ENCODE results near the gene RNF213.
A peak's percentile ranks its signal among the peaks of the same experiment; 100 is the strongest.

Gene RNF213

GRCh38 chr17:80376531-80376930, 115.9 kb downstream of the RNF213 start:
- DNase-seq: no peak

- DNase-seq: no peak
Observed at GRCh38 chr17:80377798-80378197, 117.1 kb downstream of the RNF213 start.

- DNase-seq: no peak
Observed at GRCh38 chr17:80379348-80379747, 118.7 kb downstream of the RNF213 start.

GRCh38 chr17:80380068-80380467, 119.4 kb downstream of the RNF213 start:
- no peak for DNase-seq

GRCh38 chr17:80380555-80381002, 119.9 kb downstream of the RNF213 start:
- no peak for DNase-seq

GRCh38 chr17:80381416-80381923, 120.8 kb downstream of the RNF213 start:
- no peak for DNase-seq

GRCh38 chr17:80382446-80382845, 121.8 kb downstream of the RNF213 start:
- DNase-seq: no peak

- no peak for DNase-seq
Observed at GRCh38 chr17:80382956-80383355, 122.3 kb downstream of the RNF213 start.

GRCh38 chr17:80384078-80384960, 123.7 kb downstream of the RNF213 start:
- DNase-seq: no peak

GRCh38 chr17:80385046-80385445, 124.4 kb downstream of the RNF213 start:
- DNase-seq: no peak

- DNase-seq: no peak
Observed at GRCh38 chr17:80386341-80386740, 125.7 kb downstream of the RNF213 start.

- no peak for DNase-seq
Observed at GRCh38 chr17:80387071-80387470, 126.4 kb downstream of the RNF213 start.

- no peak for DNase-seq
Observed at GRCh38 chr17:80388175-80388574, 127.5 kb downstream of the RNF213 start.

- DNase-seq: no peak
Observed at GRCh38 chr17:80388601-80389000, 127.9 kb downstream of the RNF213 start.

- DNase-seq: no peak
Observed at GRCh38 chr17:80389011-80389995, 128.7 kb downstream of the RNF213 start.

- DNase-seq: no peak
Observed at GRCh38 chr17:80393241-80393890, 132.7 kb downstream of the RNF213 start.

- DNase-seq: no peak
Observed at GRCh38 chr17:80393961-80394360, 133.3 kb downstream of the RNF213 start.

- no peak for DNase-seq
Observed at GRCh38 chr17:80394629-80395216, 134.1 kb downstream of the RNF213 start.

GRCh38 chr17:80395402-80396151, 134.9 kb downstream of the RNF213 start:
- DNase-seq: no peak

- DNase-seq: no peak
Observed at GRCh38 chr17:80396157-80397033, 135.7 kb downstream of the RNF213 start.

- DNase-seq: peak; percentile 43
Observed at GRCh38 chr17:80397034-80397387, 136.4 kb downstream of the RNF213 start.

All from activated CD4-positive, alpha-beta T cell treated with anti-CD3 and anti-CD28 coated beads, Interleukin-2, Interleukin-6, amounts not matched to agents 100 ng/mL and 50 ng/mL, durations not matched to agents 16 hours and 8 hours (primary cell).